GM12874 (cell line): ENCODE data around the gene STIM2.
A peak's percentile ranks its signal among the peaks of the same experiment; 100 is the strongest.

ENCODE experiments used
- CTCF ChIP-seq: IDR thresholded peaks from 2 replicates; pipeline ENCODE4 v1.5.1; 2011; ENCODE audit warnings: low read depth, mild to moderate bottlenecking, control low read depth, low read length, moderate library complexity; ENCODE audit not compliant: insufficient read depth

STIM2 gene

GRCh38 chr4:27005905-27006590 lies 145.4 kb downstream of the STIM2 start:
- no peak for TF ChIP-seq CTCF

GRCh38 chr4:27006646-27007045 lies 146.0 kb downstream of the STIM2 start:
- TF ChIP-seq CTCF = no peak

- no peak for TF ChIP-seq CTCF
These were observed 146.9 kb downstream of the STIM2 start for GRCh38 chr4:27007507-27007906.

- TF ChIP-seq CTCF = no peak
These were observed 148.0 kb downstream of the STIM2 start for GRCh38 chr4:27008679-27009078.

GRCh38 chr4:27009539-27009938 lies 148.9 kb downstream of the STIM2 start:
- no peak for TF ChIP-seq CTCF

- TF ChIP-seq CTCF = peak; percentile 70
These were observed 149.8 kb downstream of the STIM2 start for GRCh38 chr4:27010334-27010940.

GRCh38 chr4:27011401-27011800 lies 150.8 kb downstream of the STIM2 start:
- no peak for TF ChIP-seq CTCF
